Osteoblast (primary cell): Measurements from ENCODE around the gene EYA3. TPM values are rescaled to one million over a fixed set of nuclear protein-coding genes. Genes with fewer than 3 reads are reported as not detected.
A peak's percentile ranks its signal among the peaks of the same experiment; 100 is the strongest.

Experiments
- DNase-seq: peaks from one replicate; pipeline ENCODE4 v3.0.0; 2011; ENCODE audit warnings: low spot score, mixed read lengths; ENCODE audit not compliant: insufficient read length; ENCODE audit errors: missing footprints
- H2AFZ ChIP-seq: 2 replicates; pipeline ENCODE4 v1.6.0; 2011; ENCODE audit warnings: mild to moderate bottlenecking, low read length
- H3K27ac ChIP-seq: 2 replicates; pipeline ENCODE4 v1.5.1; 2011; ENCODE audit warnings: mild to moderate bottlenecking, low read depth, low read length, moderate library complexity
- H3K27me3 ChIP-seq: 2 replicates; pipeline ENCODE4 v1.6.0; 2012; ENCODE audit warnings: mild to moderate bottlenecking, control low read depth, inconsistent platforms, low read length, moderate library complexity; ENCODE audit not compliant: insufficient read depth
- H3K36me3 ChIP-seq: 2 replicates; pipeline ENCODE4 v1.5.1; 2011; ENCODE audit warnings: mild to moderate bottlenecking, low read length, control low read depth, moderate library complexity; ENCODE audit not compliant: insufficient read depth
- H3K4me1 ChIP-seq: 2 replicates; pipeline ENCODE4 v1.5.1; 2011; ENCODE audit warnings: mild to moderate bottlenecking, low read length, control low read depth, moderate library complexity; ENCODE audit not compliant: insufficient read depth
- H3K4me2 ChIP-seq: 2 replicates; pipeline ENCODE4 v1.6.0; 2011; ENCODE audit warnings: mild to moderate bottlenecking, low read length; ENCODE audit not compliant: insufficient read depth
- H3K4me3 ChIP-seq: fragments of 200-600 bp; sonication (generic); 3 replicates; pipeline ENCODE4 v1.5.1; 2012; ENCODE audit warnings: mild to moderate bottlenecking, low read length, inconsistent platforms; ENCODE audit not compliant: insufficient read depth
- H3K79me2 ChIP-seq: 2 replicates; pipeline ENCODE4 v1.6.0; 2012; ENCODE audit warnings: mild to moderate bottlenecking, low read length, control low read depth, inconsistent platforms; ENCODE audit not compliant: insufficient read depth
- H3K9me3 ChIP-seq: 2 replicates; pipeline ENCODE4 v1.5.1; 2011; ENCODE audit warnings: low read depth, low read length, control low read depth
- H4K20me1 ChIP-seq: 2 replicates; pipeline ENCODE4 v1.6.0; 2012; ENCODE audit warnings: mild to moderate bottlenecking, low read length, control low read depth; ENCODE audit not compliant: insufficient read depth
- CTCF ChIP-seq: IDR thresholded peaks from 2 replicates; pipeline ENCODE4 v1.5.1; 2011; ENCODE audit warnings: mild to moderate bottlenecking, low read depth, low read length, moderate library complexity; ENCODE audit errors: extremely low read depth
- total RNA-seq: library from RNA; depleted of rRNA; stranded (reverse); fragments of >200 nt; gene quantifications from 2 replicates; pipeline ENCODE4 v1.2.3, GENCODE V29; 2012

EYA3 gene
- total RNA-seq, 1 donor: 10.9 TPM

GRCh38 chr1:28056129-28056925 lies 32.1 kb downstream of the EYA3 start:
- H3K27me3 ChIP-seq: no peaks in the 10 kb centered on the region
- H3K79me2 ChIP-seq: peaks cover 31% of the 10 kb centered on the region
- no peaks in the 10 kb centered on the region for H4K20me1 ChIP-seq
- H3K4me2 ChIP-seq: no peak overlapping the region
- TF ChIP-seq CTCF: no peak
- H3K36me3 ChIP-seq: no peaks in the 10 kb centered on the region
- no peak overlapping the region for H3K27ac ChIP-seq
- no peaks in the 10 kb centered on the region for H3K9me3 ChIP-seq
- peaks cover 3% of the 10 kb centered on the region for H3K4me1 ChIP-seq
- DNase-seq: no peak
- H3K4me3 ChIP-seq: no peak overlapping the region
- H2AFZ ChIP-seq: no peak overlapping the region

- no peaks in the 10 kb centered on the region for H4K20me1 ChIP-seq
Observed at GRCh38 chr1:28050776-28051175, 37.6 kb downstream of the EYA3 start.

GRCh38 chr1:28046716-28047115 lies 41.7 kb downstream of the EYA3 start:
- Histone ChIP-seq H3K79me2 (peaks cover 11% of the 10 kb centered on the region), H3K4me3 (no peak overlapping the region), H3K27me3 (no peaks in the 10 kb centered on the region), H3K27ac (no peak overlapping the region), H3K4me2 (no peak overlapping the region), H3K4me1 (no peaks in the 10 kb centered on the region), H3K36me3 (peaks cover 20% of the 10 kb centered on the region), H3K9me3 (no peaks in the 10 kb centered on the region), H2AFZ (no peak overlapping the region), H4K20me1 (no peaks in the 10 kb centered on the region)
- no peak for TF ChIP-seq CTCF
- no peak for DNase-seq

More at GRCh38 chr1:28050776-28051175, 37.6 kb downstream of the EYA3 start:
- Histone ChIP-seq H3K79me2 (no peaks in the 10 kb centered on the region), H2AFZ (no peak overlapping the region), H3K9me3 (no peaks in the 10 kb centered on the region), H3K27ac (no peak overlapping the region), H3K36me3 (peaks cover 11% of the 10 kb centered on the region), H3K4me2 (no peak overlapping the region), H3K4me3 (no peak overlapping the region), H3K4me1 (no peaks in the 10 kb centered on the region), H3K27me3 (no peaks in the 10 kb centered on the region)
- no peak for DNase-seq
- TF ChIP-seq CTCF: no peak

- H3K27me3 ChIP-seq: no peaks in the 10 kb centered on the region
- H2AFZ ChIP-seq: no peak overlapping the region
- peaks cover 11% of the 10 kb centered on the region for H3K79me2 ChIP-seq
- no peaks in the 10 kb centered on the region for H3K4me1 ChIP-seq
- no peak overlapping the region for H3K4me2 ChIP-seq
- H4K20me1 ChIP-seq: no peaks in the 10 kb centered on the region
- TF ChIP-seq CTCF: no peak
- H3K9me3 ChIP-seq: no peaks in the 10 kb centered on the region
- peaks cover 20% of the 10 kb centered on the region for H3K36me3 ChIP-seq
- H3K27ac ChIP-seq: no peak overlapping the region
- peak; percentile 1 for DNase-seq
- H3K4me3 ChIP-seq: no peak overlapping the region
Observed at GRCh38 chr1:28045777-28046176, 42.6 kb downstream of the EYA3 start.
